ENCODE data around the gene ACAN.

ACAN gene

GRCh38 chr15:88835646-88836045 lies 32.4 kb downstream of the ACAN start:
- DNase-seq (ENCODE audit: low read depth) = peak; percentile 5
- no peak overlapping the region for H3K4me3 ChIP-seq (replicated peaks; ENCODE audit: low read depth, low read length)
- TF ChIP-seq CTCF (IDR thresholded peaks at IDR 0.05; ENCODE audit: low read length, missing control alignments) = no peak

GRCh38 chr15:88838667-88839066 lies 35.4 kb downstream of the ACAN start:
- no peak for TF ChIP-seq CTCF (IDR thresholded peaks at IDR 0.05; ENCODE audit: low read length, missing control alignments)
- H3K4me3 ChIP-seq (replicated peaks; ENCODE audit: low read depth, low read length) = no peak overlapping the region
- DNase-seq (ENCODE audit: low read depth) = no peak

GRCh38 chr15:88839146-88839545 lies 35.9 kb downstream of the ACAN start:
- TF ChIP-seq CTCF (IDR thresholded peaks at IDR 0.05; ENCODE audit: low read length, missing control alignments) = no peak
- no peak for DNase-seq (ENCODE audit: low read depth)
- H3K4me3 ChIP-seq (replicated peaks; ENCODE audit: low read depth, low read length) = no peak overlapping the region

- no peak for TF ChIP-seq CTCF (IDR thresholded peaks at IDR 0.05; ENCODE audit: low read length, missing control alignments)
Observed at GRCh38 chr15:88839961-88840360, 36.7 kb downstream of the ACAN start.

GRCh38 chr15:88841236-88841635 lies 38.0 kb downstream of the ACAN start:
- H3K4me3 ChIP-seq (replicated peaks; ENCODE audit: low read depth, low read length) = no peak overlapping the region
- no peak for TF ChIP-seq CTCF (IDR thresholded peaks at IDR 0.05; ENCODE audit: low read length, missing control alignments)
- DNase-seq (ENCODE audit: low read depth) = no peak

More at GRCh38 chr15:88839961-88840360, 36.7 kb downstream of the ACAN start:
- no peak for DNase-seq (ENCODE audit: low read depth)
- H3K4me3 ChIP-seq (replicated peaks; ENCODE audit: low read depth, low read length) = no peak overlapping the region

- DNase-seq (ENCODE audit: low read depth) = no peak
- no peak for TF ChIP-seq CTCF (IDR thresholded peaks at IDR 0.05; ENCODE audit: low read length, missing control alignments)
- H3K4me3 ChIP-seq (replicated peaks; ENCODE audit: low read depth, low read length) = no peak overlapping the region
Observed at GRCh38 chr15:88842156-88842555, 38.9 kb downstream of the ACAN start.

- no peak overlapping the region for H3K4me3 ChIP-seq (replicated peaks; ENCODE audit: low read depth, low read length)
- no peak for DNase-seq (ENCODE audit: low read depth)
- TF ChIP-seq CTCF (IDR thresholded peaks at IDR 0.05; ENCODE audit: low read length, missing control alignments) = no peak
Observed at GRCh38 chr15:88843334-88843733, 40.1 kb downstream of the ACAN start.
